GM12801 (cell line): ENCODE measurements around the gene SPIRE1.

Experiments
- CTCF ChIP-seq: IDR thresholded peaks from one replicate; pipeline ENCODE4 v1.5.1; 2011; ENCODE audit warnings: control low read depth; ENCODE audit not compliant: insufficient read length; ENCODE audit errors: extremely low read depth

SPIRE1 gene

GRCh38 chr18:12422936-12423335 lies 235.0 kb downstream of the SPIRE1 start:
- TF ChIP-seq CTCF: no peak

- no peak for TF ChIP-seq CTCF
These were observed 236.2 kb downstream of the SPIRE1 start for GRCh38 chr18:12421732-12422131.

- TF ChIP-seq CTCF: no peak
These were observed 237.0 kb downstream of the SPIRE1 start for GRCh38 chr18:12420821-12421421.

GRCh38 chr18:12417687-12418086 lies 240.2 kb downstream of the SPIRE1 start:
- no peak for TF ChIP-seq CTCF

GRCh38 chr18:12416098-12416729 lies 241.7 kb downstream of the SPIRE1 start:
- TF ChIP-seq CTCF: no peak

- TF ChIP-seq CTCF: no peak
These were observed 246.5 kb downstream of the SPIRE1 start for GRCh38 chr18:12411456-12411855.

GRCh38 chr18:12410081-12410481 lies 247.8 kb downstream of the SPIRE1 start:
- no peak for TF ChIP-seq CTCF
